Lower leg skin (tissue), 4 donors: ENCODE measurements around the gene IL23A. TPM values are rescaled to one million over a fixed set of nuclear protein-coding genes. Genes with fewer than 3 reads are reported as not detected.

ENCODE experiments used
- DNase-seq, 2 donors: peaks; one replicate each; pipeline ENCODE4 v3.0.0-alpha.2; 2019; ENCODE audit warnings: low spot score in 2 of 2
- H3K4me3 ChIP-seq: fragments of 200-600 bp; sonication (generic); 2 replicates; pipeline ENCODE4 v1.5.1; 2017; ENCODE audit warnings: mild to moderate bottlenecking, low read depth; ENCODE audit not compliant: poor library complexity, severe bottlenecking
- POLR2A ChIP-seq, 2 donors: fragments of 450-650 bp; IDR thresholded peaks; one replicate each; pipeline ENCODE4 v1.6.1; 2016 to 2017; ENCODE audit warnings: antibody characterized with exemption in 2 of 2, mild to moderate bottlenecking in 1 of 2, moderate library complexity in 1 of 2
- whole genome bisulfite sequencing, 2 donors: methylation state at CpG; one replicate each; pipeline ENCODE4 v1.1.5; 2018; 5-methylcytosine and 5-hydroxymethylcytosine counted together
- intact Hi-C: fragments of 100-400 bp; cut with DNase I; formaldehyde crosslinking; loops from one replicate; pipeline ENCODE4 v1.15.0; 2023; ENCODE audit warnings: low total_unique reads
- total RNA-seq, 4 donors: library from RNA; depleted of rRNA; stranded (reverse); fragments of >200 nt; gene quantifications; one replicate each; pipeline ENCODE4 v1.1.0, GENCODE V29; 2016
- TF ChIP-seq, protein P1 (sequence below), 3 donors: fragments of 450-650 bp; IDR thresholded peaks; one replicate each; pipeline ENCODE4 v1.5.1; 2016; ENCODE audit warnings: antibody characterized with exemption in 3 of 3, mild to moderate bottlenecking in 3 of 3, moderate library complexity in 2 of 3

IL23A gene
- total RNA-seq, 4 donors from 2014 or later = 0.45 TPM; not detected in 3

DNA sequence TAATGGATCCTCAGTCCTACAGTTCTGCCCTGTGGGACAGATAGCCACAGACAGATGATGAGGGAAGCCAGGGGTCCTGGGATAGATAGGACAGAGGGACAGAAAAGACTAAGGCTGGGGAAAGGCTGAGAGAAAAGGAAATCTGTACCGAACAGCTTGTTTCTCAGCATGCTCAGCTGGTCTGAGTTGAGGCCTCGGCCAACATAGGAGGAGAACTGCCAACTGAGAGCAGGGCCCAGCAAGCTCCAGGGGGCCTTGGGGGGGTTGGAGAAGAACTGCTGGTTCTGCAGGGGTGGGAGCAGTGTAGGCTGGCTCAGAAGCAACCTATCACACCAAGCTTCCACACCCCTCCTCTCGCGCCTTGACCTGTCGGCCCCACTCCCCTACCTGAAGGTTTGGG lies 10.1 kb downstream of the IL23A start:
- WGBS, 2 donors = 83 to 91% methylated on average over 5 of the region's 5 CpGs
- no peak for TF ChIP-seq POLR2A (IDR thresholded peaks at IDR 0.05)
- TF ChIP-seq, protein P1, sequence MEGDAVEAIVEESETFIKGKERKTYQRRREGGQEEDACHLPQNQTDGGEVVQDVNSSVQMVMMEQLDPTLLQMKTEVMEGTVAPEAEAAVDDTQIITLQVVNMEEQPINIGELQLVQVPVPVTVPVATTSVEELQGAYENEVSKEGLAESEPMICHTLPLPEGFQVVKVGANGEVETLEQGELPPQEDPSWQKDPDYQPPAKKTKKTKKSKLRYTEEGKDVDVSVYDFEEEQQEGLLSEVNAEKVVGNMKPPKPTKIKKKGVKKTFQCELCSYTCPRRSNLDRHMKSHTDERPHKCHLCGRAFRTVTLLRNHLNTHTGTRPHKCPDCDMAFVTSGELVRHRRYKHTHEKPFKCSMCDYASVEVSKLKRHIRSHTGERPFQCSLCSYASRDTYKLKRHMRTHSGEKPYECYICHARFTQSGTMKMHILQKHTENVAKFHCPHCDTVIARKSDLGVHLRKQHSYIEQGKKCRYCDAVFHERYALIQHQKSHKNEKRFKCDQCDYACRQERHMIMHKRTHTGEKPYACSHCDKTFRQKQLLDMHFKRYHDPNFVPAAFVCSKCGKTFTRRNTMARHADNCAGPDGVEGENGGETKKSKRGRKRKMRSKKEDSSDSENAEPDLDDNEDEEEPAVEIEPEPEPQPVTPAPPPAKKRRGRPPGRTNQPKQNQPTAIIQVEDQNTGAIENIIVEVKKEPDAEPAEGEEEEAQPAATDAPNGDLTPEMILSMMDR (IDR thresholded peaks at IDR 0.05) = no peak
- peak in 1 of 2 donors; percentile 25 for DNase-seq
- no peak overlapping the region for H3K4me3 ChIP-seq
- intact Hi-C loops = no loop called here

DNA sequence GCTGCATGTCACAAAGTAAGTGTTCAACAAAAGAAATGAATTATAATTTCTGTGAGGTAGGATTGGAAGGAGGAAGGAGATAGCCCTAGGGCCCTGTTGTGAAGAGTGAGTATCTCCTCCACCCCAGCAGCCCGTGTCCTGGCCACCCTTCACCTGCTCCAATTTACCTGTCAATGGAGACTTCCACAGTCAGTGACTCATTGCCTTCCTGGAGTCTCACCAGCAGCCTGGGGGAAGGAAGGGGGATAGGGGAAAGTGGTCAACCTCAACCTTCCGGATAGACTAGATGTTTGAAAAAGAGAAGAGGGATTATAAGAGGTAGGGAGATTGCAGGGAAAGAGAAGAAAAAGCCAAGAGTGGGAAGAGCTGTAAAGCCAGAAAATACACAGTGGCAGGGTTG lies 12.0 kb downstream of the IL23A start:
- no peak for DNase-seq
- intact Hi-C loops = no loop called here
- TF ChIP-seq, protein P1 (IDR thresholded peaks at IDR 0.05) = no peak
- no peak for TF ChIP-seq POLR2A (IDR thresholded peaks at IDR 0.05)
- 70 to 75% methylated on average over 2 of the region's 2 CpGs for WGBS, 2 donors
- no peak overlapping the region for H3K4me3 ChIP-seq

DNA sequence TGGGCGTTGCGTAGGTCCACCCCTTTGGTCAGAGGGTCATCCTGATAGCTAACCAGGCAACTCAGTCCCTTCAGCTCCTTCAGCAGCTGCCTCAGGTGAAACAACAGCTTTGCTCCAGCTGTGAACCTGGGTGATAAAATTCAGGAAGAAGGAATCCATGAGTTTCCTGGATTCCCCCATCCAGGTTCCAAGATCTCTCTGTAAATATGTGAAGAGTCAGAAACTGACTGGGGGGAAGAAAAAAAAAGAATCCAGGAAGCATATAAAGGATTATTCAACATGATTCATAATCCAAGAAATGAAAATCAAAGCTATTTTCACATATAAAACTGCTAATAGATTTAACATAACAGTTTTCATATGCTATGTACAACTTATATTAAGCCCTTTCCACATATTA lies 12.6 kb downstream of the IL23A start:
- TF ChIP-seq, protein P1 (IDR thresholded peaks at IDR 0.05) = no peak
- TF ChIP-seq POLR2A (IDR thresholded peaks at IDR 0.05) = no peak
- intact Hi-C loops = no loop called here
- WGBS, 2 donors = 89 to 92% methylated on average over 2 of the region's 2 CpGs
- no peak overlapping the region for H3K4me3 ChIP-seq
- no peak for DNase-seq

DNA sequence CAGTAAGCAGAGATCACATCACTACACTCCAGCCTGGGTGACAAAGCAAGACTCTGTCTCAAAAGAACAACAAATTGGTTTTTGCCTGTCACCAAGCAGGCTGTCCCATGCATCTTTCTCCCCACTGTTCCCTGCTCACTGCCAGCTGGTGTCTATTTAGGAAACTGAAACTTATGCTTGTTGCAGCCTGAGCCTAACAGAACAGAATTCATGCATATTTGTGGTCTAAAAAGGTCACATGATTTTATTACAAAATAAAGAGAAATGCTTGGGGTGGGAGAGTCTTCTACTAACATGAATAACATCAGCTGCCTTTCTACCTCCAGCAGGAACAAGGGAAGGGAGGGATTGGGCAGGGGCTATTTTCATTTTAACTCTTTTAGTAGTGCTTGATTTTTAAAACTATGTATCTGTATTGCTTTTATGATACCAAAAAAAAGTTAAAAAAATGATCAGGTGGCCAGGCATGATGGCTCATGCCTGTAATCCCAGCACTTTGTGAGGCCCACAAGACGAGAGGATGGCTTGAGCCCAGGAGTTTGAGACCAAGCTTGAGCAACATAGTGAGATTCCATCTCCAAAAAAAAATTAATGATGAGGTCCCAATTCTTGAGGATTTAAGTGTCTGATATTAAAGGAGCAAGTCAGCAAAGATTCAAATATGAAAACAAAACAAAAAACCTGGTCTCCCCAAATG lies 20.3 kb downstream of the IL23A start:
- intact Hi-C loops = no loop called here
- 0 to 6% methylated on average over 1 of the region's 1 CpG for WGBS, 2 donors
- TF ChIP-seq, protein P1 (IDR thresholded peaks at IDR 0.05) = no peak
- TF ChIP-seq POLR2A (IDR thresholded peaks at IDR 0.05) = no peak
- peak overlapping the region; percentile 66 for H3K4me3 ChIP-seq
- peak in 1 of 2 donors; percentile 58 for DNase-seq

DNA sequence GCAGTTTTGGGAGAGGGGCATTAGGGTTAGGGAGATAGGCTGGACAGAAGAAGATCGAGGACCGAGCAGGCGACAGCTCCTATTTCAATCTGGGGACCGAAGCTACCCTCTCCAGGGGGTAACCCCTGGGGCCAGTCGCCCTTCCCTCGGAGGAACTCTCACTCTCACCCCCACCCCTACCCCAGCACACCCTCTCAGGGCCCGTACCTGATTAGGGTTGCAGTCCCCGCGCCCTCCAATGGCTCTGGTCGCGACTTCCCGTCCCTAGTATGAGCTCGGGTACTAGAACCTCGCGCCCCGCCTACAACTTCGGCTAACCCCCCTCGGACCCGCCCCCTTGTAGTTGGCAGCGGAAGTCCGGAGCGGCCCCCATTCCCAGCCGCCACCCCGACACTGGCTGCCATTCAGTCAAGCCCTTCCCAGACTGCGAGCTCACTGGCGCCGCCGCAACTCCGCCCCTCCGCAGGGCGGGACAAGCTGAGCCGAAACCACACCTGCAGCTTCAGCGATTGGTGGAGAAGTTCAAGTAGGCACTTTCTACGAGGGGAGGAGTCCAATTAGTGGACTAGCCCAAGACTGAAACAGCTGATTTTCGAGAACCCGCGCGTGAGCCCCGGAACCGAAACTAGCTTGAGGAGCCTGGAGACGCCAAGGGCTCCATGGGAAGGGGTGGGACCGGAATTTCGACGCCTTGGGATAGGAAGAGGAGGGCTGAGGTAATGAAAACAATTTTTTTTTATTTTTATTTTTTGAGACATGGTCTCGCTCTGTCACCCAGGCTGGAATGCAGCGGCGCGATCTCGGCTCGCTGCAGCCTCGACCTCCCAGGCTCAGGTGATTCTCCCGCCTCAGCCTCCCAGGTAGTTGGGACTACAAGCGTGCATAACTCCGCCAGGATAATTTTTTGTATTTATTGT lies 21.4 kb downstream of the IL23A start, which contains the start of gene STAT2:
Gene STAT2, minus strand, starts transcription at position 257 of the 917 bp plus-strand sequence. CDS start 3,536 bp downstream, outside the sequence.
- intact Hi-C loops = no loop called here
- DNase-seq = peak; percentile 99 to 100
- H3K4me3 ChIP-seq = peak within 1 kb of the TSS; percentile 66
- WGBS, 2 donors = 0 to 1% methylated on average over 48 to 50 of the region's 54 CpGs
- TF ChIP-seq POLR2A (IDR thresholded peaks at IDR 0.05) = no peak
- TF ChIP-seq, protein P1 (IDR thresholded peaks at IDR 0.05) = no peak
